A673 (cell line): ENCODE results near the gene CHD1. TPM values are rescaled to one million over a fixed set of nuclear protein-coding genes. Genes with fewer than 3 reads are reported as not detected.

Experiments
- BruUV-seq: library from RNA; stranded (reverse); fragments of 400-500 nt; replicated peaks from 2 replicates; lab custom pipeline; 2021; lab: Mats Ljungman, UMichigan
- CTCF ChIA-PET: fragments of 300-600 bp; sonication (Branson Sonifier 250); formaldehyde crosslinking; loops from one replicate; lab custom pipeline; 2022; ENCODE audit warnings: antibody characterized with exemption; lab: Charles Lee
- POLR2A ChIA-PET: fragments of 300-600 bp; sonication (Branson Sonifier 250); formaldehyde crosslinking; loops from one replicate; lab custom pipeline; 2022; ENCODE audit warnings: antibody characterized with exemption; ENCODE audit not compliant: low non-redundant PET; lab: Charles Lee
- DNase-seq: peaks from one replicate; pipeline ENCODE4 v3.0.0-alpha.2; 2015; ENCODE audit warnings: low spot score
- H3K27ac ChIP-seq: fragments of 200-600 bp; sonication (generic); 2 replicates; pipeline ENCODE4 v1.5.1; 2016; ENCODE audit warnings: mixed run types, low read depth, mild to moderate bottlenecking, mixed read lengths, antibody characterized with exemption, low read length; ENCODE audit not compliant: poor library complexity, severe bottlenecking
- H3K27me3 ChIP-seq: fragments of 200-600 bp; sonication (generic); replicated peaks from 2 replicates; pipeline ENCODE4 v1.6.1; 2017; ENCODE audit warnings: mixed run types, low read depth, mild to moderate bottlenecking, mixed read lengths, antibody characterized with exemption, low read length; ENCODE audit not compliant: insufficient read depth, poor library complexity
- H3K36me3 ChIP-seq: fragments of 200-600 bp; sonication (generic); 2 replicates; pipeline ENCODE4 v1.6.1; 2016; ENCODE audit warnings: mixed run types, mild to moderate bottlenecking, mixed read lengths, antibody characterized with exemption, low read length; ENCODE audit not compliant: insufficient read depth, poor library complexity, severe bottlenecking
- H3K4me1 ChIP-seq: fragments of 200-600 bp; sonication (generic); 2 replicates; pipeline ENCODE4 v1.6.1; 2017; ENCODE audit warnings: mixed run types, mild to moderate bottlenecking, mixed read lengths, antibody characterized with exemption, low read length; ENCODE audit not compliant: insufficient read depth, poor library complexity, severe bottlenecking
- H3K4me3 ChIP-seq: fragments of 200-600 bp; sonication (generic); 2 replicates; pipeline ENCODE4 v1.5.1; 2016; ENCODE audit warnings: low read depth, mixed run types, mild to moderate bottlenecking, mixed read lengths, low read length; ENCODE audit not compliant: poor library complexity, severe bottlenecking
- H3K9me3 ChIP-seq: fragments of 200-600 bp; sonication (generic); 2 replicates; pipeline ENCODE4 v1.6.1; 2016; ENCODE audit warnings: mixed run types, low read depth, mild to moderate bottlenecking, mixed read lengths, antibody characterized with exemption, low read length; ENCODE audit not compliant: poor library complexity, severe bottlenecking
- CTCF ChIP-seq: fragments of 300-800, 200-600 bp; sonication (generic); conservative IDR thresholded peaks from 2 replicates; pipeline ENCODE4 v1.5.1; 2017; ENCODE audit warnings: low read depth, mild to moderate bottlenecking, antibody characterized with exemption, low read length, moderate library complexity, mixed read lengths
- EZH2 ChIP-seq: fragments of 200-600 bp; sonication (generic); IDR thresholded peaks from 2 replicates; pipeline ENCODE4 v1.6.1; 2017; ENCODE audit warnings: borderline replicate concordance, low read depth, mild to moderate bottlenecking, mixed read lengths, antibody characterized with exemption, low read length; ENCODE audit not compliant: poor library complexity, severe bottlenecking
- intact Hi-C: fragments of 100-400 bp; cut with micrococcal nuclease; formaldehyde crosslinking; loops from one replicate; pipeline ENCODE4 v1.10.0; 2022; ENCODE audit not compliant: unreplicated experiment
- total RNA-seq: library from RNA; stranded (reverse); gene quantifications from 2 replicates; pipeline ENCODE4 v1.2.3, GENCODE V29; 2021

The CHD1 gene
- total RNA-seq, 1 experiment from 2014 or later = 61.0 TPM

DNA sequence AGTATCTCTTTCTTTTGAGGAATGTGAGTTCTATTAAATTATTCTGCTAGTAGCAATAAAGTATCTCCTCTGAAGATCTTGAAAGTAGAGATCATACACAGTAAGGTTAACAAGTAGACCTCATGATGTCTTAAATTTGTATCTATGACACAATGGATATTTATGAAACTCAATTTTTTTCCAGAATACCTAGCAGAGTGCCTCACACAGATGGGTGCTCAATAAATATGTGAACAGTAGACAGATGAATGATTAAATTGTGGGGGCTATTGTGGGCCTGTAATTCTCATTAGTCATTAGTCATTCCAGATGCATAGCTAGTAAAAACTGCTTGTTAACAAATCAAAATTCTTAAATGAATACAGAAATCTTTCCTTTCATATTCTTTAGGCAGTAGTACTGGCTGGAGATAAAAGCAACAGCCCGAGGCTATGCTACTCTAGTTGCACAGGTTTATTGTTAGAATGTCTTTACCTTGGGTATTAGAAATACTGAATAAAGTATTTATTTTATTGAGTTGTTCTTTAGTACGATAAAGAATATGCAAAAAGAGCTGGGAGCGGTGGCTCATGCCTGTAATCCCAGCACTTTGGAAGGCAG lies 22.0 kb downstream of the CHD1 start:
- DNase-seq = no peak
- Histone ChIP-seq H3K4me3 (no peak overlapping the region), H3K27ac (no peak overlapping the region), H3K36me3 (peaks cover 25% of the 10 kb centered on the region), H3K9me3 (no peaks in the 10 kb centered on the region), H3K4me1 (peaks cover 32% of the 10 kb centered on the region), H3K27me3 (no peaks in the 10 kb centered on the region)
- ChIA-PET POLR2A (no interaction called here), CTCF (no interaction called here)
- BruUV-seq = no TSS peak
- no peak for TF ChIP-seq EZH2
- TF ChIP-seq CTCF = no peak
- intact Hi-C loops = loop anchor here (1.0 kb wide), 2 partner anchors 121 to 125 kb away; no protein-coding TSS in a partner anchor

GRCh38 chr5:98905857-98906688 lies 22.7 kb downstream of the CHD1 start:
- no peak for TF ChIP-seq EZH2
- TF ChIP-seq CTCF = peak; percentile 76
- H3K27ac ChIP-seq = no peak overlapping the region
- no TSS peak for BruUV-seq
- H3K4me1 ChIP-seq = peaks cover 25% of the 10 kb centered on the region
- peaks cover 31% of the 10 kb centered on the region for H3K36me3 ChIP-seq
- no peak overlapping the region for H3K4me3 ChIP-seq
- peak; percentile 69 for DNase-seq
- ChIA-PET CTCF (interaction anchor here (1.1 kb wide), 1 partner anchor 126 kb away, joined by 3 read pairs; no protein-coding TSS in a partner anchor), POLR2A (no interaction called here)
- intact Hi-C loops = loop anchor here (1.0 kb wide), 2 partner anchors 122 to 126 kb away; no protein-coding TSS in a partner anchor
- no peaks in the 10 kb centered on the region for H3K9me3 ChIP-seq
- H3K27me3 ChIP-seq = no peaks in the 10 kb centered on the region

GRCh38 chr5:98904780-98905179 lies 24.0 kb downstream of the CHD1 start:
- CTCF ChIA-PET = interaction anchor here (1.1 kb wide), 1 partner anchor 128 kb away, joined by 3 read pairs; no protein-coding TSS in a partner anchor
- BruUV-seq = no TSS peak
- intact Hi-C loops = no loop called here
- DNase-seq = no peak
- no peaks in the 10 kb centered on the region for H3K9me3 ChIP-seq
- H3K4me3 ChIP-seq = no peak overlapping the region
- H3K27ac ChIP-seq = no peak overlapping the region
- H3K27me3 ChIP-seq = no peaks in the 10 kb centered on the region
- POLR2A ChIA-PET = no interaction called here
- H3K4me1 ChIP-seq = peaks cover 12% of the 10 kb centered on the region
- TF ChIP-seq EZH2 (no peak), CTCF (no peak)
- H3K36me3 ChIP-seq = peaks cover 42% of the 10 kb centered on the region
